Sigmoid colon (tissue), 4 donors: Measurements from ENCODE around the gene E2F3.

Experiments
- EP300 ChIP-seq, 4 donors: sonication (generic); formaldehyde crosslinking; IDR thresholded peaks; one replicate each; pipeline ENCODE4 v1.6.1; 2017; ENCODE audit warnings: antibody characterized with exemption in 4 of 4
- POLR2AphosphoS5 ChIP-seq, 4 donors: sonication (generic); formaldehyde crosslinking; IDR thresholded peaks; one replicate each; pipeline ENCODE4 v1.6.1; 2017; ENCODE audit warnings: antibody characterized with exemption in 4 of 4
- TF ChIP-seq, protein P1 (sequence below), 4 experiments: fragments of 450-650 bp in 3 of 4; fragments of 200-600 bp in 1 of 4; IDR thresholded peaks; one replicate each; pipeline ENCODE4 v1.5.1; 2016 to 2019; ENCODE audit warnings: antibody characterized with exemption in 4 of 4, mild to moderate bottlenecking in 3 of 4, moderate library complexity in 2 of 4

- TF ChIP-seq, protein P1, sequence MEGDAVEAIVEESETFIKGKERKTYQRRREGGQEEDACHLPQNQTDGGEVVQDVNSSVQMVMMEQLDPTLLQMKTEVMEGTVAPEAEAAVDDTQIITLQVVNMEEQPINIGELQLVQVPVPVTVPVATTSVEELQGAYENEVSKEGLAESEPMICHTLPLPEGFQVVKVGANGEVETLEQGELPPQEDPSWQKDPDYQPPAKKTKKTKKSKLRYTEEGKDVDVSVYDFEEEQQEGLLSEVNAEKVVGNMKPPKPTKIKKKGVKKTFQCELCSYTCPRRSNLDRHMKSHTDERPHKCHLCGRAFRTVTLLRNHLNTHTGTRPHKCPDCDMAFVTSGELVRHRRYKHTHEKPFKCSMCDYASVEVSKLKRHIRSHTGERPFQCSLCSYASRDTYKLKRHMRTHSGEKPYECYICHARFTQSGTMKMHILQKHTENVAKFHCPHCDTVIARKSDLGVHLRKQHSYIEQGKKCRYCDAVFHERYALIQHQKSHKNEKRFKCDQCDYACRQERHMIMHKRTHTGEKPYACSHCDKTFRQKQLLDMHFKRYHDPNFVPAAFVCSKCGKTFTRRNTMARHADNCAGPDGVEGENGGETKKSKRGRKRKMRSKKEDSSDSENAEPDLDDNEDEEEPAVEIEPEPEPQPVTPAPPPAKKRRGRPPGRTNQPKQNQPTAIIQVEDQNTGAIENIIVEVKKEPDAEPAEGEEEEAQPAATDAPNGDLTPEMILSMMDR (IDR thresholded peaks at IDR 0.05), result no peak
- TF ChIP-seq EP300 (IDR thresholded peaks at IDR 0.05), result no peak
- no peak for TF ChIP-seq POLR2AphosphoS5 (IDR thresholded peaks at IDR 0.05)
Measured at GRCh38 chr6:20472748-20473147, 71.1 kb downstream of the E2F3 start.
